Mesenchymal stem cell (in vitro differentiated cells and primary cell): Measurements from ENCODE around the gene MINAR1.
A peak's percentile ranks its signal among the peaks of the same experiment; 100 is the strongest.

Experiments
- DNase-seq: peaks from one replicate; pipeline ENCODE4 v3.0.0-alpha.2; 2013
- H2AFZ ChIP-seq: one replicate; pipeline ENCODE4 v1.6.1; 2013; ENCODE audit warnings: low read depth, mild to moderate bottlenecking, control low read depth, inconsistent platforms, low read length, moderate library complexity
- H2AK5ac ChIP-seq: 2 replicates; pipeline ENCODE4 v1.6.1; 2013; ENCODE audit warnings: low read length, moderate library complexity, mild to moderate bottlenecking, inconsistent platforms; ENCODE audit not compliant: severe bottlenecking
- H2BK120ac ChIP-seq: one replicate; pipeline ENCODE4 v1.6.1; 2013; ENCODE audit warnings: low read depth, mild to moderate bottlenecking, inconsistent platforms, low read length, moderate library complexity
- H2BK12ac ChIP-seq, 2 experiments: one replicate each; pipeline ENCODE4 v1.6.1; 2013; ENCODE audit warnings: inconsistent platforms in 2 of 2, low read length in 2 of 2, mild to moderate bottlenecking in 2 of 2, moderate library complexity in 2 of 2, control low read depth in 1 of 2
- H2BK15ac ChIP-seq: one replicate; pipeline ENCODE4 v1.6.1; 2013; ENCODE audit warnings: mild to moderate bottlenecking, low read depth, inconsistent platforms; ENCODE audit not compliant: poor library complexity, severe bottlenecking
- H2BK5ac ChIP-seq: 2 replicates; pipeline ENCODE4 v1.6.1; 2013; ENCODE audit warnings: low read depth, mild to moderate bottlenecking, low read length, control low read depth, inconsistent platforms; ENCODE audit not compliant: poor library complexity, severe bottlenecking
- H3K14ac ChIP-seq, 2 experiments: one replicate each; pipeline ENCODE4 v1.6.1; 2013; ENCODE audit warnings: inconsistent platforms in 2 of 2, low read length in 2 of 2, control low read depth in 1 of 2, mild to moderate bottlenecking in 1 of 2, moderate library complexity in 1 of 2
- H3K18ac ChIP-seq, 2 experiments: one replicate each; pipeline ENCODE4 v1.6.1; 2013; ENCODE audit warnings: inconsistent platforms in 2 of 2, low read length in 2 of 2, control low read depth in 1 of 2, low read depth in 1 of 2, mild to moderate bottlenecking in 1 of 2
- H3K23ac ChIP-seq, 2 experiments: one replicate each; pipeline ENCODE4 v1.6.1; 2013; ENCODE audit warnings: inconsistent platforms in 2 of 2, low read length in 2 of 2, mild to moderate bottlenecking in 2 of 2, moderate library complexity in 2 of 2, control low read depth in 1 of 2
- H3K27ac ChIP-seq: 2 replicates; pipeline ENCODE4 v1.5.1; 2013; ENCODE audit warnings: mild to moderate bottlenecking, moderate library complexity, low read length, control low read depth, inconsistent platforms; ENCODE audit not compliant: poor library complexity, severe bottlenecking
- H3K27me3 ChIP-seq, 2 experiments: 2 replicates each; pipeline versions ENCODE4 v1.6.1 to v1.7.0; 2013; ENCODE audit warnings: low read length in 2 of 2, mild to moderate bottlenecking in 2 of 2, moderate library complexity in 2 of 2, control low read depth in 1 of 2, inconsistent platforms in 1 of 2; ENCODE audit not compliant: control insufficient read depth in 1 of 2, insufficient read depth in 1 of 2
- H3K36me3 ChIP-seq, 2 experiments: 2 replicates each; pipeline versions ENCODE4 v1.6.1 to v1.7.0; 2013; ENCODE audit warnings: low read length in 2 of 2, control low read depth in 1 of 2, inconsistent platforms in 1 of 2, low read depth in 1 of 2, mild to moderate bottlenecking in 1 of 2; ENCODE audit not compliant: insufficient read depth in 2 of 2, control insufficient read depth in 1 of 2
- H3K4ac ChIP-seq, 2 experiments: one replicate each; pipeline ENCODE4 v1.6.1; 2013; ENCODE audit warnings: inconsistent platforms in 2 of 2, low read length in 2 of 2, mild to moderate bottlenecking in 2 of 2, moderate library complexity in 2 of 2, control low read depth in 1 of 2, low read depth in 1 of 2
- H3K4me1 ChIP-seq: 2 replicates; pipeline ENCODE4 v1.6.1; 2013; ENCODE audit warnings: low read depth, low read length, control low read depth; ENCODE audit not compliant: control insufficient read depth, insufficient read depth
- H3K4me2 ChIP-seq: 2 replicates; pipeline ENCODE4 v1.6.1; 2013; ENCODE audit warnings: low read length, mild to moderate bottlenecking, inconsistent platforms; ENCODE audit not compliant: poor library complexity, severe bottlenecking
- H3K4me3 ChIP-seq, 2 experiments: 2 replicates each; pipeline versions ENCODE4 v1.5.1 to v1.7.0; 2013; ENCODE audit warnings: low read length in 2 of 2, mild to moderate bottlenecking in 2 of 2, control low read depth in 1 of 2, low read depth in 1 of 2; ENCODE audit not compliant: insufficient read depth in 1 of 2
- H3K79me1 ChIP-seq: replicated peaks from 2 replicates; pipeline ENCODE4 v1.6.1; 2013; ENCODE audit warnings: mild to moderate bottlenecking, control low read depth, low read length, inconsistent platforms; ENCODE audit not compliant: poor library complexity, severe bottlenecking
- H3K9ac ChIP-seq: 2 replicates; pipeline ENCODE4 v1.7.0; 2013; ENCODE audit warnings: mild to moderate bottlenecking, low read length, moderate library complexity
- H3K9me3 ChIP-seq: 2 replicates; pipeline ENCODE4 v1.7.0; 2013; ENCODE audit warnings: mild to moderate bottlenecking, low read length; ENCODE audit not compliant: control insufficient read depth
- H4K8ac ChIP-seq: one replicate; pipeline ENCODE4 v1.6.1; 2013; ENCODE audit warnings: inconsistent platforms, mild to moderate bottlenecking, low read length, moderate library complexity
- H4K91ac ChIP-seq: one replicate; pipeline ENCODE4 v1.6.1; 2013; ENCODE audit warnings: mild to moderate bottlenecking, low read length, inconsistent platforms
- WGBS: methylation state at CpG from one replicate; pipeline ENCODE4 v1.1.7; 2013; ENCODE audit warnings: mixed read lengths; 5-methylcytosine and 5-hydroxymethylcytosine counted together

MINAR1 gene

GRCh38 chr15:79402136-79402535, 30.0 kb upstream of the MINAR1 start:
- Histone ChIP-seq H3K4ac (no peak overlapping the region), H3K4me3 (no peak overlapping the region), H2BK12ac (no peak overlapping the region)

GRCh38 chr15:79403501-79403900, 28.6 kb upstream of the MINAR1 start:
- Histone ChIP-seq H3K14ac (no peak overlapping the region), H3K36me3 (no peaks in the 10 kb centered on the region), H2AFZ (no peak overlapping the region), H3K27me3 (no peaks in the 10 kb centered on the region), H3K23ac (no peak overlapping the region), H3K4me3 (no peak overlapping the region), H2BK120ac (no peak overlapping the region), H3K9ac (no peak overlapping the region), H3K4me2 (no peak overlapping the region), H3K27ac (no peak overlapping the region), H2BK15ac (no peak overlapping the region), H3K79me1 (no peaks in the 10 kb centered on the region), H2AK5ac (no peak overlapping the region), H4K91ac (no peak overlapping the region), H2BK12ac (no peak overlapping the region), H2BK5ac (no peak overlapping the region), H3K4ac (no peak overlapping the region), H3K9me3 (no peaks in the 10 kb centered on the region), H3K18ac (no peak overlapping the region), H3K4me1 (peaks cover 2% of the 10 kb centered on the region), H4K8ac (no peak overlapping the region)
- DNase-seq = peak; percentile 10
- 95% methylated on average over 4 of the region's 4 CpGs for WGBS

More at GRCh38 chr15:79402136-79402535, 30.0 kb upstream of the MINAR1 start:
- Histone ChIP-seq H2AFZ (no peak overlapping the region), H4K91ac (no peak overlapping the region), H3K18ac (no peak overlapping the region), H3K4me1 (no peaks in the 10 kb centered on the region), H3K9ac (no peak overlapping the region), H2BK5ac (no peak overlapping the region), H2BK120ac (no peak overlapping the region), H3K27ac (no peak overlapping the region), H3K9me3 (no peaks in the 10 kb centered on the region), H3K23ac (no peak overlapping the region), H3K4me2 (no peak overlapping the region), H2AK5ac (no peak overlapping the region), H2BK15ac (no peak overlapping the region), H3K79me1 (no peaks in the 10 kb centered on the region), H4K8ac (no peak overlapping the region), H3K14ac (no peak overlapping the region), H3K27me3 (no peaks in the 10 kb centered on the region), H3K36me3 (no peaks in the 10 kb centered on the region)
- WGBS = 95% methylated on average over 2 of the region's 2 CpGs
- no peak for DNase-seq

GRCh38 chr15:79406210-79406609, 25.9 kb upstream of the MINAR1 start:
- Histone ChIP-seq H2BK120ac (no peak overlapping the region), H2AFZ (no peak overlapping the region), H2BK5ac (no peak overlapping the region), H3K36me3 (no peaks in the 10 kb centered on the region), H3K14ac (no peak overlapping the region), H4K91ac (no peak overlapping the region), H2BK12ac (no peak overlapping the region), H3K18ac (no peak overlapping the region), H3K4me2 (no peak overlapping the region), H3K4me3 (no peak overlapping the region), H3K9me3 (no peaks in the 10 kb centered on the region), H3K9ac (no peak overlapping the region), H2BK15ac (no peak overlapping the region), H3K27ac (no peak overlapping the region), H3K79me1 (no peaks in the 10 kb centered on the region), H3K27me3 (no peaks in the 10 kb centered on the region), H2AK5ac (no peak overlapping the region), H3K4ac (no peak overlapping the region), H3K23ac (no peak overlapping the region), H4K8ac (no peak overlapping the region), H3K4me1 (peaks cover 2% of the 10 kb centered on the region)
- no peak for DNase-seq
- 100% methylated on average over 2 of the region's 3 CpGs for WGBS

- 63% methylated on average over 5 of the region's 5 CpGs for WGBS
- Histone ChIP-seq H2BK12ac (no peak overlapping the region), H3K9ac (no peak overlapping the region)
Observed at GRCh38 chr15:79408041-79408440, 24.1 kb upstream of the MINAR1 start.

More at GRCh38 chr15:79408041-79408440, 24.1 kb upstream of the MINAR1 start:
- no peak overlapping the region for H2BK15ac ChIP-seq
- no peak overlapping the region for H3K4me3 ChIP-seq
- no peak overlapping the region for H3K4ac ChIP-seq
- H3K27me3 ChIP-seq = no peaks in the 10 kb centered on the region
- peaks cover 2% of the 10 kb centered on the region for H3K4me1 ChIP-seq
- H3K14ac ChIP-seq = no peak overlapping the region
- no peak overlapping the region for H2AFZ ChIP-seq
- H3K23ac ChIP-seq = no peak overlapping the region
- no peaks in the 10 kb centered on the region for H3K79me1 ChIP-seq
- no peak overlapping the region for H4K91ac ChIP-seq
- H2AK5ac ChIP-seq = no peak overlapping the region
- H3K9me3 ChIP-seq = no peaks in the 10 kb centered on the region
- no peak overlapping the region for H2BK5ac ChIP-seq
- peak; percentile 6 for DNase-seq
- H3K4me2 ChIP-seq = no peak overlapping the region
- no peak overlapping the region for H2BK120ac ChIP-seq
- no peak overlapping the region for H4K8ac ChIP-seq
- peaks cover 0 to 15% of the 10 kb centered on the region in 2 experiments for H3K36me3 ChIP-seq
- H3K18ac ChIP-seq = no peak overlapping the region
- no peak overlapping the region for H3K27ac ChIP-seq
